DOHH2 (cell line): ENCODE data around the gene DLEC1.

Source experiments
- H3F3A ChIP-seq: fragments of 200-600 bp; sonication (generic), shearing (Covaris generic); 2 replicates; pipeline ENCODE4 v1.6.0; 2016; ENCODE audit warnings: antibody characterized with exemption, mild to moderate bottlenecking; ENCODE audit not compliant: control insufficient read depth, insufficient read depth
- H3K27ac ChIP-seq: fragments of 200-600 bp; sonication (generic); 2 replicates; pipeline ENCODE4 v1.5.1; 2014; ENCODE audit warnings: low read depth, mild to moderate bottlenecking, low read length, moderate library complexity
- H3K27me3 ChIP-seq: fragments of 200-600 bp; sonication (generic); 2 replicates; pipeline ENCODE4 v1.6.1; 2014; ENCODE audit warnings: mild to moderate bottlenecking, low read length, mixed read lengths; ENCODE audit not compliant: control insufficient read depth
- H3K36me3 ChIP-seq: fragments of 200-600 bp; sonication (generic); 2 replicates; pipeline ENCODE4 v1.6.1; 2014; ENCODE audit warnings: mild to moderate bottlenecking, low read length, moderate library complexity, mixed read lengths; ENCODE audit not compliant: control insufficient read depth
- H3K4me1 ChIP-seq: fragments of 200-600 bp; sonication (generic); 2 replicates; pipeline ENCODE4 v1.6.1; 2014; ENCODE audit warnings: mild to moderate bottlenecking, low read length, mixed read lengths; ENCODE audit not compliant: control insufficient read depth
- H3K4me2 ChIP-seq: fragments of 200-600 bp; sonication (generic); 2 replicates; pipeline ENCODE4 v1.6.0; 2014; ENCODE audit warnings: mild to moderate bottlenecking, low read length, moderate library complexity
- H3K4me3 ChIP-seq: fragments of 200-600 bp; sonication (generic); 2 replicates; pipeline ENCODE4 v1.5.1; 2014; ENCODE audit warnings: mild to moderate bottlenecking, low read length, mixed read lengths
- H3K79me2 ChIP-seq: fragments of 200-600 bp; sonication (generic); 2 replicates; pipeline ENCODE4 v1.6.1; 2014; ENCODE audit warnings: mild to moderate bottlenecking, low read length, mixed read lengths; ENCODE audit not compliant: control insufficient read depth
- H3K9me2 ChIP-seq: fragments of 200-600 bp; sonication (generic); replicated peaks from 2 replicates; pipeline ENCODE4 v1.6.1; 2014; ENCODE audit warnings: mild to moderate bottlenecking, low read length, mixed read lengths; ENCODE audit not compliant: control insufficient read depth
- H3K9me3 ChIP-seq: fragments of 200-600 bp; sonication (generic); 2 replicates; pipeline ENCODE4 v1.6.1; 2014; ENCODE audit warnings: antibody characterized with exemption, low read length, mixed read lengths; ENCODE audit not compliant: control insufficient read depth, insufficient read depth
- H4K20me1 ChIP-seq: fragments of 200-600 bp; sonication (generic); 2 replicates; pipeline ENCODE4 v1.6.0; 2014; ENCODE audit warnings: low read depth, mild to moderate bottlenecking, antibody characterized with exemption, low read length, moderate library complexity; ENCODE audit not compliant: control insufficient read depth, insufficient read depth
- EZH2phosphoT487 ChIP-seq: fragments of 200-600 bp; sonication (generic); IDR thresholded peaks from 2 replicates; pipeline ENCODE4 v1.6.1; 2017; ENCODE audit warnings: borderline replicate concordance, mild to moderate bottlenecking, antibody characterized with exemption, low read length, moderate library complexity, mixed read lengths
- TF ChIP-seq, protein P1 (sequence below): fragments of 200-600 bp; sonication (generic); IDR thresholded peaks from one replicate; pipeline ENCODE4 v1.5.1; 2014; ENCODE audit warnings: antibody characterized with exemption, mild to moderate bottlenecking, low read depth, low read length; ENCODE audit not compliant: poor library complexity, severe bottlenecking

DLEC1 gene

DNA sequence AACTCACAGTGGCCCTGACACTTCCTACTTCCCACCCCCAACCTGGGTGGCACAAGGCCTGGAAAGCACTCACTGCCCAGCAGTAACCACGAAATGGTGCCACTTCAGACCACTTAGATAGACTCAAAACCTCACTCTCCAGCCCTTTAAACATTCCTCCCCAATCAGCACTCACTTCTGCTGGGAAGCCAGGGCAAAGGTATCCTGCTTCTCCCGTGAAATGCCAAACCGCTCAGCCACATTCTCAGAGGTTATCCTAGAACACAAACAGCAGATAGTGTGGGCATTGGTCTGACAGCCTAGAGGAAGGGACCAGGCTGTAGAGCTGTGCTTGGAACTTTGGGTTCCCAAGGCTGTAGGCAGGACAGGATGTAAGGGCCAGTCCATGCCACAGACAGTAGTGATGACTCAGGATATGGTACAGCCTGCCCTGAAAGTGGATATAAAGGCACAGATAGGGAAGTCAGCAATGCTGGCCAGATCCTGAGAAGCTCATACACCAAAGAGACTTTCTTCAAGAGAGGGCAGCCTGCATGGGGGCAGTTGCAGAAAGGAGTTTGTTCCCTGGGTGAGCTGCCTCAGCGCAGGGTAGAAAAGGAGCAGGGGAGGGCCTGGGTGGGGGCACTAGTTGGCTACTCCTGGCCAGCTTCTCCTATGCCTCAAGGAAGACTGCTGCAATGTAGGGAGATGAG lies 88.7 kb downstream of the DLEC1 start:
- no peaks in the 10 kb centered on the region for H3K4me1 ChIP-seq

DNA sequence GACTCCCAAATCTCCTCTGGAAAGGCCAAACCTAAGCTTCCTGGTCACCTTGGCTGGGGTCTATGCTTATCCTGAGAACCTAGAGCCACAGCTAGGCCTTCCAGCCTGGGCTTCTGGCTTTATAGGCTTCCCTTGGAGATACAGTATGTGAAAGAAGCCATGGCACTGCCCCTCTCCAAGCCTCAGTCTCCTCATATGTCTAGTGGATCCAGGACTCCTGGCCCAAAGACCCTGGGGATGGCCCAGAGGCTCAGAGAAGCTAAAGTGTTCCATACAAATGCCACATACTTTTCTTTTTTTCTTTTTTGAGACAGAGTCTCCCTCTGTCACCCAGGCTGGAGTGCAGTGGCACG lies 89.3 kb downstream of the DLEC1 start:
- Histone ChIP-seq H3K4me2 (no peak overlapping the region), H3K9me2 (no peaks in the 10 kb centered on the region), H3K4me1 (no peaks in the 10 kb centered on the region), H3K27ac (no peak overlapping the region), H3K36me3 (peaks cover 82% of the 10 kb centered on the region), H3K79me2 (no peaks in the 10 kb centered on the region), H3K27me3 (no peaks in the 10 kb centered on the region), H4K20me1 (no peaks in the 10 kb centered on the region; the same call in 1 of the 2 replicates), H3K4me3 (no peak overlapping the region), H3F3A (peaks cover 3% of the 10 kb centered on the region), H3K9me3 (no peaks in the 10 kb centered on the region)
- no peak for TF ChIP-seq EZH2phosphoT487
- TF ChIP-seq, protein P1, sequence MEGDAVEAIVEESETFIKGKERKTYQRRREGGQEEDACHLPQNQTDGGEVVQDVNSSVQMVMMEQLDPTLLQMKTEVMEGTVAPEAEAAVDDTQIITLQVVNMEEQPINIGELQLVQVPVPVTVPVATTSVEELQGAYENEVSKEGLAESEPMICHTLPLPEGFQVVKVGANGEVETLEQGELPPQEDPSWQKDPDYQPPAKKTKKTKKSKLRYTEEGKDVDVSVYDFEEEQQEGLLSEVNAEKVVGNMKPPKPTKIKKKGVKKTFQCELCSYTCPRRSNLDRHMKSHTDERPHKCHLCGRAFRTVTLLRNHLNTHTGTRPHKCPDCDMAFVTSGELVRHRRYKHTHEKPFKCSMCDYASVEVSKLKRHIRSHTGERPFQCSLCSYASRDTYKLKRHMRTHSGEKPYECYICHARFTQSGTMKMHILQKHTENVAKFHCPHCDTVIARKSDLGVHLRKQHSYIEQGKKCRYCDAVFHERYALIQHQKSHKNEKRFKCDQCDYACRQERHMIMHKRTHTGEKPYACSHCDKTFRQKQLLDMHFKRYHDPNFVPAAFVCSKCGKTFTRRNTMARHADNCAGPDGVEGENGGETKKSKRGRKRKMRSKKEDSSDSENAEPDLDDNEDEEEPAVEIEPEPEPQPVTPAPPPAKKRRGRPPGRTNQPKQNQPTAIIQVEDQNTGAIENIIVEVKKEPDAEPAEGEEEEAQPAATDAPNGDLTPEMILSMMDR, result no peak

More for the DNA sequence above, 88.7 kb downstream of the DLEC1 start:
- H3F3A ChIP-seq, result peaks cover 3% of the 10 kb centered on the region
- TF ChIP-seq EZH2phosphoT487, result no peak
- TF ChIP-seq, protein P1, result no peak
- no peaks in the 10 kb centered on the region for H3K9me3 ChIP-seq
- H3K79me2 ChIP-seq, result no peaks in the 10 kb centered on the region
- H3K27me3 ChIP-seq, result no peaks in the 10 kb centered on the region
- peaks cover 82% of the 10 kb centered on the region for H3K36me3 ChIP-seq
- no peak overlapping the region for H3K4me2 ChIP-seq
- H3K27ac ChIP-seq, result no peak overlapping the region
- H4K20me1 ChIP-seq, result no peaks in the 10 kb centered on the region; the same call in 1 of the 2 replicates
- no peaks in the 10 kb centered on the region for H3K9me2 ChIP-seq
- no peak overlapping the region for H3K4me3 ChIP-seq

DNA sequence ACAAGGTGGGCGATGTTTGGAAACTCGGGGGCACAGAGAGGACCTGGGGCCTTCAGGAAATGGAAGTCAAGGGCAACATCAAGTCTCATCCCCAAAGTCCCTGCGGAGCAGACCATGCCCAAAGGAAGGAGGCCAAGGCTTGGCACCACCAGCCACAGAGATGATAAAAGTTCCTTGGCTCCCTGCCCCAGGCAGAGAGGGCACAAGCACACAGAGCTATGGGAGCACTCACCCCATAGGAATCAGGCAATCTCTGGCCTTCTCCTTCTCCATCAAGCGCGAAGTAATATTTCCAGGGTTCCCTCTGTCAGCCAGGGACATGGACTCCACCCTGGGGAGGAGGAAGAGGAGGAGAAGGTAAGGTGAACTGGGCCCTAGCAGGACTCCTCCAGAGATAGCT lies 90.0 kb downstream of the DLEC1 start:
- H3K4me2 ChIP-seq, result no peak overlapping the region
- H3K36me3 ChIP-seq, result peaks cover 89% of the 10 kb centered on the region
- no peak overlapping the region for H3K27ac ChIP-seq
- no peaks in the 10 kb centered on the region for H3K9me3 ChIP-seq
- H4K20me1 ChIP-seq, result no peaks in the 10 kb centered on the region; the same call in 1 of the 2 replicates
- no peaks in the 10 kb centered on the region for H3K27me3 ChIP-seq
- no peak overlapping the region for H3K4me3 ChIP-seq
- TF ChIP-seq, protein P1, result no peak
- TF ChIP-seq EZH2phosphoT487, result no peak
- H3K4me1 ChIP-seq, result no peaks in the 10 kb centered on the region
- no peaks in the 10 kb centered on the region for H3K79me2 ChIP-seq
- no peaks in the 10 kb centered on the region for H3K9me2 ChIP-seq
- H3F3A ChIP-seq, result peaks cover 3% of the 10 kb centered on the region
